ENCODE measurements around the gene HNRNPD.
"Not testable (repeated sequence)": the region's sequence is repeated elsewhere in the genome, so short reads cannot be mapped to it uniquely, and the experiment has no call there.

HNRNPD gene

DNA sequence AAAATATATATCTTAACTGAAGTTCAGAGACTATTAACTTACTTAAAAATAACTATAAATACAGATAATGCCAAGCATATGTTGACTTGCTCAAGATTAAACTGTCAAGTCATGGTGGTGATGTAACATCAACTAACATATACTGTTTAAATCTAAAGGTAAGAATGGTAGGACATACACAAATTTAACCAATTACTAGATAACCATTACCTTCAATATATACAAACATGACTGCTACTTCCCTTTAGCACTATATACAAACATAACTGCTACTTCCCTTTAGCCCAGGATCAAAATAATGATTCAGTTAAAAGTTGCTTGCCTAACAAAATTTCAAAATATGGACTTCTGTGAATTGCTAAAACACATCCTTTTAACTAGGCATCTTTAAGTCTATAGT, 14.9 kb downstream of the HNRNPD start:
- H3K4me1 Mint-ChIP-seq (ENCODE audit: low read depth): peaks cover 68% of the 10 kb centered on the region
- H3K4me3 Mint-ChIP-seq: no peak overlapping the region
- no peaks in the 10 kb centered on the region for H3K27me3 Mint-ChIP-seq (ENCODE audit: low read depth)
- H3K36me3 Mint-ChIP-seq (ENCODE audit: low read depth): peaks cover 44% of the 10 kb centered on the region
- no peaks in the 10 kb centered on the region for H3K9me3 Mint-ChIP-seq
- H3K27ac Mint-ChIP-seq: peak overlapping the region; percentile 42

DNA sequence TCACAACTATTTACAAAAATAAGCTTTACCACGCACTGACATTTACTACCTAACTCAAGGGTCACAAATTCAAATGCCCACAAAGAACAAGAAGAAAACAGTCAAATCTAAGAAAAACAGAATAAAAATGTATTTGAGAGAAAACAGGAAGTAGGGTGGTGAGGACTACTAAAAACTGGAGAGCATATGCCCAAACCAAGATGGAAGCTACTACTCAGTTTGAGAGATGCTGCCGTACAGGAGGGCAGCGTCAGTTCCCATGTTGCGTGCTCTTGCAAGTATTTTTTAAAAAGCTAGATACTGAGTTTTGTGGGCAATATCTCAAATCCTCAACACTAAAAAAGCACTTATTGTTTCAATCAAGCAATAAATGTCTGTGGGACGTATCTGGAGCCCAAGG, 16.2 kb downstream of the HNRNPD start:
- Mint-ChIP-seq H3K9me3 (no peaks in the 10 kb centered on the region), H3K4me1 (ENCODE audit: low read depth) (peaks cover 70% of the 10 kb centered on the region), H3K36me3 (ENCODE audit: low read depth) (peaks cover 54% of the 10 kb centered on the region), H3K27ac (peak overlapping the region; percentile 53), H3K27me3 (ENCODE audit: low read depth) (no peaks in the 10 kb centered on the region), H3K4me3 (no peak overlapping the region)

DNA sequence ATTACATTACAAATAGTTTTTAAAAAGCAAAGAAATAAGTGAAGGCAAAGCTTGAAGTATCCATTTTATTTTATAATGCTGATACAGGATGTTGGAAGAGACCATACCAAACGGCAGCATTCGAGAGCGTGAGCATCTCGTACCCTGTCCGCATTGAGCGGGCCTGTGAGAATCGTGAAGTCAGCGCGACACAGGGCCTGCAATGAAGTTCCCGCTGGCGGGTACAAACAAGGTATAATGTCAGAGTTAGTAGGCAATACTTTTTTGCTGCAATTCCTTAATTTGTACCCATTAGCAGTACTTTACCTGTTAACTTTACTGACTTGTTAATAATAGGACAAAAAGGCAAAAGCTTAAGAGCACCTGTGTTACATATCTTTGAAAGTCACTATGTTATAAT, 19.0 kb downstream of the HNRNPD start:
- no peak overlapping the region for H3K27ac Mint-ChIP-seq
- peaks cover 64% of the 10 kb centered on the region for H3K36me3 Mint-ChIP-seq (ENCODE audit: low read depth)
- H3K27me3 Mint-ChIP-seq (ENCODE audit: low read depth): no peaks in the 10 kb centered on the region
- H3K4me3 Mint-ChIP-seq: no peak overlapping the region
- H3K9me3 Mint-ChIP-seq: no peaks in the 10 kb centered on the region
- H3K4me1 Mint-ChIP-seq (ENCODE audit: low read depth): peaks cover 55% of the 10 kb centered on the region

DNA sequence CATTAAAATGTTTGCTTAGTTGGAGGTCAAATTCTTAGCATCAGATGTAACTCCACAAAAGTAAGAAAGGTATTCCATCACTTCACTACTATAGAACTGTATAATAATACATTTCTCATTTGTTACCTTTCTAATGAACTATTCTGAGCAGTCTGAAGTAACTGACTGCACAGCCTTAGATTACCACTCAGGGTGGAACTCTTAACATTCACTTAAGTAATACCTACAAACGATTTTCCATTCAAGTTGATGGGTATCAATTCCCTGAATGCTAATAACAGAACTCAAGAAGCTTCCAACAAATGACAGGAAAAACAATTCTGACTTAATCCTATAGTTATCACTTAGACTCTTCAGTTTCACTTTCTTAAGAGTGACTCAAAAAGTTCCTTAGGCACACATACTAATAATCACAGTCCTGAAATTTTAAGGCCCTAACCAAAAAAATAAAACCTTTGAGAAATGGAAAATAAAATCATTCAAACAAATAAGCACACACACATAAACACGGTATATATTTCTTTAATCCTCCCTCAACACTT, 20.9 kb downstream of the HNRNPD start:
- no peaks in the 10 kb centered on the region for H3K27me3 Mint-ChIP-seq (ENCODE audit: low read depth)

DNA sequence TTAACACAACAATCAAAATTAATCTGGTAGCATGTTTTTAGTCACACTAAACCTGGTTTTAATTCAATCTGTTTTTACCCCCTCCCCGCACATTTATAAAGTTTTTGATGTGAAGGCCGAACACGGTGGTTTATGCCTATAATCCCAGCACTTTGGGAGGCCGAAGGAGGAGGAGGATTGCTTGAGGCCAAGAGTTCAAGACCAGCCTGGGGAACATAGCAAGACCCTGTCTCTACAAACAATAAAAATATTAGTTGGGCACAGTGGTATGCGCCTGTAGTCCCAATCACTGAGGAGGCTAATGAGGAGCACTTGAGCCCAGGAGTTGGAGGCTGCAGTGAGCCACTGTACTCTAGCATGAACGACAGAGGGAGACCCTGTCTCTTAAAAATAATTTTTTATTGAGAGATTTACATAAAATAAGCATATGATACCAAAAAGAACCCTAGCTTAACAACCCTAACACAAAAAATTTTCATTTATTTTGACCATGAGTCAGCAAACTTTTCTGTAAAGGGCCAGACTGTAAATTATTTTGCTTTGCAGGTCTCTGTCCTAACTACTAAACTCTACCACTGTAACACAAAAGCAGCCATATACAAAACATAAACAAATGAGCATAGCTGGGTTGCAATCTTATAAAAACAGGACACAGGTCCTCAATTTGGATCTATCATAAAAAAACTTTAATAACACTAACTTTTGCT, 21.5 kb downstream of the HNRNPD start:
- H3K9me3 Mint-ChIP-seq: no peaks in the 10 kb centered on the region
- H3K27me3 Mint-ChIP-seq (ENCODE audit: low read depth): no peaks in the 10 kb centered on the region
- H3K27ac Mint-ChIP-seq: no peak overlapping the region
- H3K36me3 Mint-ChIP-seq (ENCODE audit: low read depth): peaks cover 55% of the 10 kb centered on the region
- no peak overlapping the region for H3K4me3 Mint-ChIP-seq
- peaks cover 38% of the 10 kb centered on the region for H3K4me1 Mint-ChIP-seq (ENCODE audit: low read depth)

More for the DNA sequence above, 20.9 kb downstream of the HNRNPD start:
- no peak overlapping the region for H3K4me3 Mint-ChIP-seq
- H3K27ac Mint-ChIP-seq: peak overlapping the region; percentile 5
- H3K4me1 Mint-ChIP-seq (ENCODE audit: low read depth): peaks cover 42% of the 10 kb centered on the region
- peaks cover 60% of the 10 kb centered on the region for H3K36me3 Mint-ChIP-seq (ENCODE audit: low read depth)
- H3K9me3 Mint-ChIP-seq: no peaks in the 10 kb centered on the region

DNA sequence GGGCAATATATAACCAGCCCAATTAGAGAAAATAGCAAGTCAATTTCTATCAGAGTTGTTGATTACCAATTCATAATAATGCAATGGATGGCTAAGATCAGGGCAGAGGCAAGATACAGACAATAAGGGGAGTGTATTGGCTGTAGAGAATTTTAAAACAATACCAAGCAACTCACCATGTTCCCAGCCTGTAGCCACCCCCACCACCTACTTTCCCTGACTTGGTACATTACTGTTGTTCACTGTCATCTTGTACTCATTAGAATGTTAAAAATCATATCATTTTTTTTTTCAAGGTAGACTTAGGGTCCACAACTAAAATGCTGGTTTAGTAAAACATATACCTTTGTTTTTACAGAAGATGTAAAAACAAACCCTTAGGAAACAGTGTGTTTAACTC, 27.7 kb downstream of the HNRNPD start:
- H3K4me3 Mint-ChIP-seq: no peak overlapping the region
- H3K27me3 Mint-ChIP-seq (ENCODE audit: low read depth): no peaks in the 10 kb centered on the region
- H3K27ac Mint-ChIP-seq: no peak overlapping the region
- peaks cover 3% of the 10 kb centered on the region for H3K4me1 Mint-ChIP-seq (ENCODE audit: low read depth)
- H3K36me3 Mint-ChIP-seq (ENCODE audit: low read depth): peaks cover 18% of the 10 kb centered on the region
- no peaks in the 10 kb centered on the region for H3K9me3 Mint-ChIP-seq

DNA sequence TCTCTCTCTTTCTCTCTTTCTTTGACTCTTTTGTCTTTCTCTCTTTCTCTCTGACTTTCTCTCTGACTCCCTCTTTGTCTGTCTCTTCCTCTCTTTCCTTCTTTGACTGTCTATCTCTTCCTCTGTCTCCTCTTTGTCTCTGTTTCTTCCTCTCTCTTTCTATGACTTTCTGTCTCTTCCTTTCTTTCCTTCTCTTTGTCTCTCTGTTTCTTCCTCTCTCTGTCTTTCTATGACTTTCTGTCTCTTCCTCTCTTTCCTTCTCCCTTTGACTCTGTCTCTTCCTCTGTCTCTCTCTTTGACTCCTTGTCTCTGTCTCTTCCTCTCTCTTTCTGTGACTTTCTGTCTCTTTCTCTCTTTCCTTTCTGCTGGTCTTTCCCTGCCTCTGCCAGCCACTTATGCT, 38.7 kb downstream of the HNRNPD start:
- H3K27me3 Mint-ChIP-seq (ENCODE audit: low read depth): no peaks in the 10 kb centered on the region
- H3K9me3 Mint-ChIP-seq: peaks cover 7% of the 10 kb centered on the region
- no peaks in the 10 kb centered on the region for H3K4me1 Mint-ChIP-seq (ENCODE audit: low read depth)
- no peak overlapping the region for H3K4me3 Mint-ChIP-seq
- H3K36me3 Mint-ChIP-seq (ENCODE audit: low read depth): no peaks in the 10 kb centered on the region
- no peak overlapping the region for H3K27ac Mint-ChIP-seq

DNA sequence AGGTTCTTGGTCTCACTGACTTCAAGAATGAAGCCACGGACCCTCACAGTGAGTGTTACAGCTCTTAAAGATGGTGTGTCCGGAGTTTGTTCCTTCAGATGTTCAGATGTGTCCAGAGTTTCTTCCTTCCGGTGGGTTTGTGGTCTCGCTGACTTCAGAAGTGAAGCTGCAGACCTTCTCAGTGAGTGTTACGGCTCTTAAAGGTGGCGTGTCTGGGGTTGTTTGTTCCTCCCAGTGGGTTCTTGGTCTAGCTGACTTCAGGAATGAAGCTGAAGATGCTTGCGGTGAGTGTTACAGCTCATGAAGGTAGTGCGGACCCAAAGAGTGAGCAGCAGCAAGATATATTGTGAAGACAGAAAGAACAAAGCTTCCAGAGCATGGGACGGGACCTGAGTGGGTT, 40.1 kb downstream of the HNRNPD start:
- not testable (repeated sequence) for H3K36me3 Mint-ChIP-seq (ENCODE audit: low read depth); H3K4me1 Mint-ChIP-seq (ENCODE audit: low read depth); H3K9me3 Mint-ChIP-seq; H3K27me3 Mint-ChIP-seq (ENCODE audit: low read depth); H3K27ac Mint-ChIP-seq; H3K4me3 Mint-ChIP-seq

DNA sequence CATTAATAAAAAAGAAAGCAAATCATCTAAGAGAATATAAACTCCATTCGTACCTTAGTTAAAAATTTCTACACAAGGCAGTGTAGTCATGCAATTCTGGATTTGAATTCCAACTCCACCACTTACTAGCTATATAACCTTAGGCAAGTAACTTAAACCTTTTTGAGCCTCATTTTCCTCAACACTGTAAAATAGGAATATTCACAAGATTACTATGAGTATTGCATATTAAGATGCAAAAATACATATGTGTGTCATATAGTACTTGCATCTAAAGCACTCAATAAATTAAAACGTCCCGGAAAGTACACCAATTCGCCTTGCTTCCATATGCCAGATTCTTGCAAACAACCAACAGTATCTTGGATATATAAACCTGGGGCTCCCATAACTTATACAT, 42.0 kb downstream of the HNRNPD start:
- no peaks in the 10 kb centered on the region for H3K36me3 Mint-ChIP-seq (ENCODE audit: low read depth)
- H3K27ac Mint-ChIP-seq: no peak overlapping the region
- no peak overlapping the region for H3K4me3 Mint-ChIP-seq
- no peaks in the 10 kb centered on the region for H3K27me3 Mint-ChIP-seq (ENCODE audit: low read depth)
- H3K9me3 Mint-ChIP-seq: peaks cover 7% of the 10 kb centered on the region
- no peaks in the 10 kb centered on the region for H3K4me1 Mint-ChIP-seq (ENCODE audit: low read depth)

DNA sequence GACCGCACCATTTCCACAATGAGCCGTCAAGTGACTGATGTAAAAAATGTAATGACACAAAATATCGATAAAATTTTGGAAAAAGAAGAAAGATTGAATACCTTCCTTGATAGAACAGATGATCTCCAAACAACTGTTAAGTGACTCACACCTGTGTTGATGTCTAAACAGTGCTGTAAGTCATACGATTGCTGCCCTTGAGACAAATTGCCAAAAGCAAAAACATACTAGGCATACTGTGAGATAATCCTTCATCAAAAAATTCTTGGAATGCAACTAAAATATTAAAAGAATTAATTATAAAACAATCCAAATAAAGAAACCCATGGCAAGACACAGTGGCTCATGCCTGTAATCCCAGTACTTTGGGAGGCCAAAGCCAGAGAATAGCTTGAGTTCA, 53.4 kb downstream of the HNRNPD start:
- peaks cover 8% of the 10 kb centered on the region for H3K27me3 Mint-ChIP-seq (ENCODE audit: low read depth)
- H3K36me3 Mint-ChIP-seq (ENCODE audit: low read depth): no peaks in the 10 kb centered on the region
- no peak overlapping the region for H3K4me3 Mint-ChIP-seq
- H3K9me3 Mint-ChIP-seq: no peaks in the 10 kb centered on the region
- no peak overlapping the region for H3K27ac Mint-ChIP-seq
- H3K4me1 Mint-ChIP-seq (ENCODE audit: low read depth): no peaks in the 10 kb centered on the region

DNA sequence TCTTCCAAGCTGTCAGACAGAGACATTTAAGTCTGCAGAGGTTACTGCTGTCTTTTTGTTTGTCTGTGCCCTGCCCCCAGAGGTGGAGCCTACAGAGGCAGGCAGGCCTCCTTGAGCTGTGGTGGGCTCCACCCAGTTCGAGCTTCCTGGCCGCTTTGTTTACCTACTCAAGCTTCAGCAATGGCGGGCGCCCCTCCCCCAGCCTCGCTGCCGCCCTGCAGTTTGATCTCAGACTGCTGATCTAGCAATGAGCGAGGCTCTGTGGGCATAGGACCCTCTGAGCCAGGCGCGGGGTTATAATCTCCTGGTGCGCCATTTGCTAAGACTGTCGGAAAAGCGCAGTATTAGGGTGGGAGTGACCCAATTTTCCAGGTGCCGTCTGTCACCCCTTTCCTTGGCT, 70.7 kb downstream of the HNRNPD start:
- H3K36me3 Mint-ChIP-seq (ENCODE audit: low read depth); H3K4me1 Mint-ChIP-seq (ENCODE audit: low read depth); H3K27ac Mint-ChIP-seq; H3K4me3 Mint-ChIP-seq; H3K9me3 Mint-ChIP-seq: not testable (repeated sequence)
- peaks cover 27% of the 10 kb centered on the region for H3K27me3 Mint-ChIP-seq (ENCODE audit: low read depth)
